Midbrain (tissue), 1 donor: ENCODE data around the gene ABCA10.
"Not testable (repeated sequence)": the region's sequence is repeated elsewhere in the genome, so short reads cannot be mapped to it uniquely, and the experiment has no call there.

Experiments
- DNase-seq: peaks from one replicate; lab custom pipeline; 2025; lab: John Stamatoyannopoulos, UW

ABCA10 gene

DNA sequence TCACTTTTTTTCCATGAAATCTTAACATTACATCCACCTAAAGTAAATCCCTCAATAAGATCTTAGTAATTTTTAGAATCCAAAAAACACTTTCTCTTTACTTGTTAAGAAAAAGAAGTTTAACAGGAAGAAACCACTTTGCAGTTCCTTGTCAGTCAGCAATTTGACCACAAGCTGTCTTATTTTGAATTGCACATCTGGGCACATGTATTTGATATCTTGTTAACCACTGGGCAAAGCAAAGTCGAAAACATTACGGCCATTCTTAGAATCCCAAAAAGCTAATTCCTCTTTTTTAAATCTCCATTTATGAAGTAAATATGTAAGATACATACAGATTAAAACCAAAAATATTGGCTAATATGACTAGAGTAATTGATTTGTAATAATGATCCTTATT, 1.1 kb downstream of the ABCA10 start:
- no peak for DNase-seq

- no peak for DNase-seq
Observed at GRCh38 chr17:69223809-69224208, 4.8 kb downstream of the ABCA10 start.

DNA sequence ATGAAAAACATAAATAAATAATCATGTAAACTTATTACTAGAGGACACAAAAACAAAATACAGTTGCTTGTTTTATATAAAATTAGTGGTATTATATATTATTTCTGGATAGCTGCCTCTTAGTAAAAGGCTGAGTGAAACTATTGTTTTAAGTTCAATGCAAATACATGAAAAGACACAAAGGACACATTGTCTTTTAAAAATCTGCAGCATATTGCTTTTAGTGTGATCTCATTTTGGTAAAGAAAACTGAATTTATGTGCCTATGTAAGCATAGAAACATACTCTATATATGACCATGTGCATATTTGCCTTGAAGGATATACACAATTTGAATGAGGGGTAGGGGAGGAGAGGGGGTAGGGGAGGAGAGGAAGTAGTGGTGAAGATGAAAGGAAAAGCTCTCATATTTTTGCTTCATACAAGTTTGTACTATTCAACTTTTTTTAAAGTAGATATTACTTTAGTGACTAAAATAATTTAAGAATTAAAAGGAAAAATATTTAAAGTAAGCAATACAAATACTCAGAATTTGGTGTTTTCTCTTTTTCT, 5.8 kb downstream of the ABCA10 start:
- no peak for DNase-seq

- no peak for DNase-seq
Observed at GRCh38 chr17:69220098-69220497, 8.5 kb downstream of the ABCA10 start.

DNA sequence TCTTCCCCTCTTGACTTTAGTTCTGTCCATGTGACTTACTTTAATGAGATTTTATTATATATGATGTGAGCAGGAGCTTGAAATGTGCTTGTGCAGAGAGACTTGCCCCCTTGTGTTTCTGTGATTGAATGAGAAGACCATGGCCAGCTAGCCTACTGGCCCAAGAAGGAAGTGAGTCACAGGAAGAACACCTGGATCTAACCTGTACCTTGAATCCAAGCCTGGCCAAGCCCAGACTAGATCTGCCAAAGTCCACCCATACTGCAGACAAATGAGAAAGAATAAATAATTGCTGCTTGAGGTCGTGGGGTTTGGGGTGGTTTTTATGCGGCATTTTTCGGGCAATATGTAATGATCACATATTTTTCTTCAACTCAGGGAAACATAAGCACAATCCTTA, 9.6 kb downstream of the ABCA10 start:
- no peak for DNase-seq

GRCh38 chr17:69213059-69213813, 15.4 kb downstream of the ABCA10 start:
- no peak for DNase-seq

DNA sequence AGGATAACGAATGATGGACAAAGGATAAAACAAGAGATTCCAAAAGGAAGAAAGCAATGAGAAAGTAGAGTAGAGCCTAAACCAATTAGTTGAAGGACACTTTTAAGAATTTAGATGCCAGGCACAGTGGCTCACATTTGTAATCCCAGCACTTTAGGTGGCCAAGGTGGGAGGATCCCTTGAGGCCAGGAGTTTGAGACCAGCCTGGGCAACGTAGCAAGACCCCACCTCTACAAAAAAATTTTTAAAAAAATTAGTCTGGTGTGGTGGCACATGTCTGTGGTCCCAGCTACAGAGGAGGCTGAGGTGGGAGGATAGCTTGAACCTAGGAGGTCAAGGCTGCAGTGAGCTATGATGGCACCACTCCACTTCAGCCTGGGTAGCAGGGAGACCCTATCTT, 20.0 kb downstream of the ABCA10 start:
- DNase-seq, result no peak

DNA sequence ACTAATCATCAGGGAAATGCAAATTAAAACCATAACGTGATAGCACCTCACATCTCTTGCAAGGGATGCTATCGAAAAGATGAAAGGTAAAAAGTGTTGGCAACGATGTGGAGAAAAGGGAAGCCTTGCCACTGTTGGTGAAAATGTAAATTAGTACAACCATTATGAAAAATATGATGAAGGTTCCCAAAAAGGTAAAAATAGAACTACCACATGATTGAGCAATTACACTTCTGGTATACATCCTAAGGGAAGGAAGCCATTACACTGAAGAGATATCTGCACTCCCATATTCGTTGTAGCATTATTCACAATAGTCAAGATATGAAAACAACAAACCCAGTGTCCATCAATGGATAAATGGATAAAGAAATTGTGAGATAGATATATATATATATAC, 21.5 kb downstream of the ABCA10 start:
- no peak for DNase-seq

DNA sequence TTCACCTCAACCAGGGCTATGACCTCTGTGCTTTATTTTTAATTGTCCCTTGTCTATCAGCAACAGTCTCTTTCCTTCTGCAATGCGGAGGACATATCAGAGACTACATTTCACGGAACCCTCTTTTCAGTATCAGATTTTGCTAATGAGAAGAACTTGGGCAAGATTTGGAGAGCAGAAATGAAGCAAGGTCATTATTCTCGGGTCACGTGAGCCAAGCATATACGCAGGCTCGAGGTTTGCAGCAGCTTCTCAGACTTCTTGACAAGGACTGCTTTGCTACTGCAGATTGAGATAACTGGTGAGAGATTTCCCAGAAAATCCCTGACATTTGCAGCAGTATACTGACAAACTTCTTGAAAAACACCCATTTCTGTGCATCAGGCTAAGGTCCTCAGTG, 30.4 kb downstream of the ABCA10 start:
- no peak for DNase-seq

- DNase-seq, result not testable (repeated sequence)
Observed at GRCh38 chr17:69196105-69196653, 32.4 kb downstream of the ABCA10 start.

GRCh38 chr17:69192754-69193153, 35.9 kb downstream of the ABCA10 start:
- no peak for DNase-seq

GRCh38 chr17:69188796-69189195, 39.8 kb downstream of the ABCA10 start:
- no peak for DNase-seq

DNA sequence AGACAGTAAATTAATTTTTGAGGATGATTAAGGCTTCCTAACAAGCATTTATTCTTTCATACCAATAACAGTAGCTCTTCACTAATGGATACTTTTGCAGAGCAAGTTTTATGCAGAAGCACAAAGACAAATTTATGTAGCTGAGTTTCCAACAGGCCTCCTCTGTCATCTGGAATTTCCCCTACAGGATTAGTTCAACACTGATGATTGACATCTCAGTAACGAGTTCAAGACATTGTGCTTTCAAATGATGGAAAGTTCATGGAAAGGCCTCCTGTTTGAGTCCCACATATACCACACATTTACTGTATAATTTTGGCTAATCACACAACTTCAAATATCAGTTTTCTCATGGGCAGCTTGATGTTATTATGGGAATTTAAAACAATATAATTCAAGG, 40.6 kb downstream of the ABCA10 start:
- no peak for DNase-seq

- DNase-seq, result no peak
Observed at GRCh38 chr17:69187294-69187693, 41.3 kb downstream of the ABCA10 start.

- no peak for DNase-seq
Observed at GRCh38 chr17:69179227-69179952, 49.2 kb downstream of the ABCA10 start.

GRCh38 chr17:69176457-69176795, 52.2 kb downstream of the ABCA10 start:
- no peak for DNase-seq

- no peak for DNase-seq
Observed at GRCh38 chr17:69175625-69176456, 52.8 kb downstream of the ABCA10 start.

GRCh38 chr17:69175262-69175624, 53.4 kb downstream of the ABCA10 start:
- no peak for DNase-seq

DNA sequence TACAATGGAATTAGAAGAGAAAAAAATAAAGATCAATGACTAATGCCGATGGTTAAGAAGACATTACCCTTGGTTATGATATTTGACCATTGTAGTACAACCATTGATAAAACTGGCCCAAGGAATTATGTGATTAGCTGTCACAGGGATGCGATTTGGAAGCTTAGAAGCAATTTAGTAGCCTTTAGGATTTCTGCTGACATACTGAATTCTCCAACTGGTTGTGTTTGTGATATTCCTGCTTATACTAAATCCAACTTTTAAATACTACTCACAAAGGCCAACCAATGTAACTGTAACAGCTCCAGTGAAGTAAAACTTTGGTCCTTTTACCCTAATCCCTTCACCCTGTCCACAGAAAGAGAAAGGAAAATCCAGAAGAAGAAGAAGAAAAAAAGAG, 55.5 kb downstream of the ABCA10 start:
- DNase-seq, result no peak

GRCh38 chr17:69170377-69170776, 58.2 kb downstream of the ABCA10 start:
- no peak for DNase-seq

DNA sequence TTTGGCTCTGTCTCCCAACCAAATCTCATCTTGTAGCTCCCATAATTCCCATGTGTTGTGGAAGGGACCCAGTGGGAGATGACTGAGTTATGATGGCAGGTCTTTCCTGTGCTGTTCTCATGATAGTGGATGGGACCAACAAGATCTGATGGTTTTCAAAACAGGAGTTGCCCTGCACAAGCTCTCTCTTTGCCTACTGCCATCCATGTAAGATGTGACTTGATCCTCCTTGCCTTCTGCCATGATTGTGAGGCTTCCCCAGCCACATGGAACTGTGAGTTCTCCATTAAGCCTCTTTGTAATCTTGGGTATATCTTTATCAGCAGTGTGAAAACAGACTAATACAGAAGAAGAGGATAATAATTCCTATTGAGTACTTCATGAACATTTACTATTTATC, 60.0 kb downstream of the ABCA10 start:
- DNase-seq, result not testable (repeated sequence)

GRCh38 chr17:69166957-69167356, 61.7 kb downstream of the ABCA10 start:
- DNase-seq, result no peak
